ENCODE results near the gene DCAF5. TPM values are rescaled to one million over a fixed set of nuclear protein-coding genes. Genes with fewer than 3 reads are reported as not detected.

DCAF5 gene
- total and polyA plus RNA-seq, 2 of the 13 experiments (the other 11 are each of a cell fraction or from before 2014, with no cell fraction given), result 13.4 to 31.6 TPM

GRCh38 chr14:69183735-69184134, 30.8 kb upstream of the DCAF5 start:
- ChIA-PET POLR2A (no interaction called here), CTCF (ENCODE audit: low intra/inter-chr PET ratio, low total read pairs) (no interaction called here)
- peak; percentile 15 for DNase-seq (ENCODE audit: low spot score)
- intact Hi-C loops (cut with micrococcal nuclease; ENCODE audit: unreplicated experiment) (no loop called here), in situ Hi-C loops (cut with HindIII; ENCODE audit: extremely low pct_ligation_motif_present, low pct_unique_long_range_greater_than_20kb) (no loop called here)
- Histone ChIP-seq H3K27me3 (ENCODE audit: control insufficient read depth in 1 of 2, insufficient read depth in 2 of 2, low read length in 2 of 2) (peaks cover 0 to 3% of the 10 kb centered on the region in 2 experiments; a peak in 1 of 5 replicates), H2AFZ (ENCODE audit: low read length) (no peak overlapping the region), H3K36me3 (replicated peaks in 1 of 2; ENCODE audit: control insufficient read depth in 1 of 2, insufficient read depth in 2 of 2, low read length in 2 of 2) (no peaks in the 10 kb centered on the region), H3K4me2 (ENCODE audit: low read depth, low read length) (no peak overlapping the region; the same call in 1 of the 2 replicates), H3K9ac (ENCODE audit: insufficient read depth, low read depth, low read length) (no peak overlapping the region), H3K79me2 (ENCODE audit: insufficient read depth, low read length) (no peaks in the 10 kb centered on the region), H3K27ac (ENCODE audit: extremely low read length, insufficient read depth, low read length) (no peak overlapping the region), H3K4me1 (ENCODE audit: insufficient read depth, low read length) (peaks cover 13% of the 10 kb centered on the region), H3K4me3 (replicated peaks in 1 of 3; ENCODE audit: insufficient read depth in 1 of 3, low read depth in 2 of 3, low read length in 3 of 3) (no peak overlapping the region), H4K20me1 (ENCODE audit: insufficient read depth, low read length) (no peaks in the 10 kb centered on the region), H3K9me3 (ENCODE audit: low read length) (no peaks in the 10 kb centered on the region)
- no TSS peak for BruUV-seq (replicated peaks)
- TF ChIP-seq KAT8 (CRISPR knock-in tag; IDR thresholded peaks at IDR 0.05), result no peak
- TF ChIP-seq FOSL2 (CRISPR knock-in tag; IDR thresholded peaks at IDR 0.05), result 0 out of 2 replicates have a peak, but pooled peaks have one; percentile 11
- no peak for TF ChIP-seq ZNF414 (CRISPR knock-in tag; IDR thresholded peaks at IDR 0.05)
- no peak for TF ChIP-seq ZNF883 (CRISPR knock-in tag; IDR thresholded peaks at IDR 0.05; ENCODE audit: not compliant biosample characterization)
- 0 out of 2 replicates have a peak, but pooled peaks have one; percentile 44 for TF ChIP-seq SRF (IDR thresholded peaks at IDR 0.05; ENCODE audit: low read depth, low read length)
- TF ChIP-seq HDAC2 (CRISPR knock-in tag; IDR thresholded peaks at IDR 0.05), result no peak
- no peak for TF ChIP-seq KDM2A (CRISPR knock-in tag; IDR thresholded peaks at IDR 0.05; ENCODE audit: borderline replicate concordance, low read depth)
- TF ChIP-seq HIVEP1 (CRISPR knock-in tag; IDR thresholded peaks at IDR 0.05), result no peak
- no peak for TF ChIP-seq HNRNPH1 (optimal IDR thresholded peaks at IDR 0.05; ENCODE audit: low read depth, low read length)
- no peak for TF ChIP-seq ZNF607 (CRISPR knock-in tag; IDR thresholded peaks at IDR 0.05; ENCODE audit: borderline replicate concordance)
- TF ChIP-seq LBX2 (CRISPR knock-in tag; IDR thresholded peaks at IDR 0.05; ENCODE audit: borderline replicate concordance), result no peak
- no peak for TF ChIP-seq ZFP1 (CRISPR knock-in tag; IDR thresholded peaks at IDR 0.05)
- no peak for TF ChIP-seq ZNF879 (CRISPR knock-in tag; IDR thresholded peaks at IDR 0.05)
- no peak for TF ChIP-seq KLF11 (CRISPR knock-in tag; IDR thresholded peaks at IDR 0.05)
- WGBS (ENCODE audit: low lambda C conversion rate), result 63% methylated on average over 4 of the region's 4 CpGs
- peak; percentile 61 for ATAC-seq
- no peak for FAIRE-seq

Data from HepG2 (cell line).